Measurements from ENCODE around the gene SNX8.
"Not testable (repeated sequence)": the region's sequence is repeated elsewhere in the genome, so short reads cannot be mapped to it uniquely, and the experiment has no call there.

Gene SNX8

GRCh38 chr7:2326951-2327350 is 12.7 kb upstream of the SNX8 start:
- FAIRE-seq: no peak

GRCh38 chr7:2325162-2325561 is 10.9 kb upstream of the SNX8 start:
- no peak for FAIRE-seq

GRCh38 chr7:2321020-2321419 is 6.8 kb upstream of the SNX8 start:
- no peak for FAIRE-seq

GRCh38 chr7:2317556-2318293 is 3.5 kb upstream of the SNX8 start:
- no peak for FAIRE-seq

GRCh38 chr7:2316578-2316977 is 2.3 kb upstream of the SNX8 start:
- no peak for FAIRE-seq

GRCh38 chr7:2315787-2316186 is 1.5 kb upstream of the SNX8 start:
- no peak for FAIRE-seq

- not testable (repeated sequence) for FAIRE-seq
Measured at GRCh38 chr7:2314956-2315530, 802 bp upstream of the SNX8 start.

GRCh38 chr7:2313450-2314208 is 612 bp downstream of the SNX8 start:
- FAIRE-seq: no peak

- no peak for FAIRE-seq
Measured at GRCh38 chr7:2312267-2312929, 1.8 kb downstream of the SNX8 start.

- no peak for FAIRE-seq
Measured at GRCh38 chr7:2309889-2310331, 4.3 kb downstream of the SNX8 start.

- FAIRE-seq: no peak
Measured at GRCh38 chr7:2307690-2308107, 6.5 kb downstream of the SNX8 start.

GRCh38 chr7:2306688-2307087 is 7.6 kb downstream of the SNX8 start:
- FAIRE-seq: no peak

GRCh38 chr7:2305258-2305657 is 9.0 kb downstream of the SNX8 start:
- FAIRE-seq: not testable (repeated sequence)

- not testable (repeated sequence) for FAIRE-seq
Measured at GRCh38 chr7:2303520-2303919, 10.7 kb downstream of the SNX8 start.

- not testable (repeated sequence) for FAIRE-seq
Measured at GRCh38 chr7:2302743-2303397, 11.4 kb downstream of the SNX8 start.

GRCh38 chr7:2301511-2301863 is 12.8 kb downstream of the SNX8 start:
- no peak for FAIRE-seq

GRCh38 chr7:2299870-2300512 is 14.2 kb downstream of the SNX8 start:
- no peak for FAIRE-seq

- FAIRE-seq: no peak
Measured at GRCh38 chr7:2299131-2299829, 15.0 kb downstream of the SNX8 start.

GRCh38 chr7:2296832-2297231 is 17.4 kb downstream of the SNX8 start:
- FAIRE-seq: no peak

- no peak for FAIRE-seq
Measured at GRCh38 chr7:2295936-2296620, 18.2 kb downstream of the SNX8 start.

- FAIRE-seq: no peak
Measured at GRCh38 chr7:2290877-2291276, 23.4 kb downstream of the SNX8 start.

Data from colon (tissue), 2 donors.